ENCODE data around the gene KRTAP10-4.

- no peak for TF ChIP-seq CTCF (IDR thresholded peaks at IDR 0.05)
- TF ChIP-seq POLR2A (IDR thresholded peaks at IDR 0.05), result no peak
These were observed 9.4 kb upstream of the KRTAP10-4 start for GRCh38 chr21:44564099-44564498.
